SK-N-SH (cell line): Measurements from ENCODE around the gene KRTAP19-6.

Experiments
- MXI1 ChIP-seq: IDR thresholded peaks from 2 replicates; pipeline ENCODE4 v1.6.1; 2012; ENCODE audit warnings: mild to moderate bottlenecking, low read depth, low read length, improper control_type of control experiment
- TF ChIP-seq, protein P1 (sequence below): fragments of 200-600 bp; sonication (generic); IDR thresholded peaks from 2 replicates; pipeline ENCODE4 v1.6.1; 2017; ENCODE audit warnings: antibody characterized with exemption, mild to moderate bottlenecking, moderate library complexity

DNA sequence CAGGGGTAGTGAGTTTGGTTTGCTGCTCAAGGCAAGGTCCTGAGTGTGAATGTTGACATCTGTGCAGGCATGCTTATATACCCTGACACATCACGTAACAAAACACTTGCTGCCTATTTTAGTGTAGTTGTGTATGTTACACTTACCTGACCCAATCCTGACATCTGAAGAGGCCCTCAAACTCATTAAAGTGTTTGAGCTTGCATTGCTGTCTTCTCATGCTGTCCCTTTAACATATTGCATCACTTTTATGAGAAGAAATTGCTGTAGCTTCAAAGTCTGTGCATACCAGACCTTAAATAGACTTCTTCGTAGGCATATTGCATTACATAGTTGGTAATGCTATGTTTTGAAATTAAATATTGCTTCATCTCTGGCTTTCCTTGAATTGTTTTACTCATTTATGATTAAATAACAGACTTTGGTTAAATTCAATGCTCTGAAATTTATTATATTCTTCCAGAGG lies 49.7 kb downstream of the KRTAP19-6 start, which contains the start of gene KRTAP19-3:
- TF ChIP-seq, protein P1, sequence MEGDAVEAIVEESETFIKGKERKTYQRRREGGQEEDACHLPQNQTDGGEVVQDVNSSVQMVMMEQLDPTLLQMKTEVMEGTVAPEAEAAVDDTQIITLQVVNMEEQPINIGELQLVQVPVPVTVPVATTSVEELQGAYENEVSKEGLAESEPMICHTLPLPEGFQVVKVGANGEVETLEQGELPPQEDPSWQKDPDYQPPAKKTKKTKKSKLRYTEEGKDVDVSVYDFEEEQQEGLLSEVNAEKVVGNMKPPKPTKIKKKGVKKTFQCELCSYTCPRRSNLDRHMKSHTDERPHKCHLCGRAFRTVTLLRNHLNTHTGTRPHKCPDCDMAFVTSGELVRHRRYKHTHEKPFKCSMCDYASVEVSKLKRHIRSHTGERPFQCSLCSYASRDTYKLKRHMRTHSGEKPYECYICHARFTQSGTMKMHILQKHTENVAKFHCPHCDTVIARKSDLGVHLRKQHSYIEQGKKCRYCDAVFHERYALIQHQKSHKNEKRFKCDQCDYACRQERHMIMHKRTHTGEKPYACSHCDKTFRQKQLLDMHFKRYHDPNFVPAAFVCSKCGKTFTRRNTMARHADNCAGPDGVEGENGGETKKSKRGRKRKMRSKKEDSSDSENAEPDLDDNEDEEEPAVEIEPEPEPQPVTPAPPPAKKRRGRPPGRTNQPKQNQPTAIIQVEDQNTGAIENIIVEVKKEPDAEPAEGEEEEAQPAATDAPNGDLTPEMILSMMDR = no peak
- TF ChIP-seq MXI1 = no peak
